Spleen (tissue), 7 donors: ENCODE results near the gene PRKCA.

ENCODE experiments used
- CTCF ChIP-seq, 11 experiments: fragments of 200-600 bp in 7 of 11; fragments of 450-650 bp in 4 of 11; sonication (generic) in 4 of 11; IDR thresholded peaks in 8 of 11; conservative IDR thresholded peaks in 3 of 11; 1 replicate in 7 of 11; 2 replicates in 4 of 11; pipeline versions ENCODE4 v1.4.0 to v1.8.0; 2016 to 2021; ENCODE audit warnings: antibody characterized with exemption in 11 of 11, inconsistent platforms in 4 of 11, mild to moderate bottlenecking in 1 of 11
- POLR2A ChIP-seq, 3 donors: fragments of 450-650 bp; IDR thresholded peaks; one replicate each; pipeline ENCODE4 v1.5.1; 2017; ENCODE audit warnings: antibody characterized with exemption in 3 of 3, mild to moderate bottlenecking in 1 of 3
- POLR2AphosphoS5 ChIP-seq, 3 donors: sonication (generic); formaldehyde crosslinking; IDR thresholded peaks; one replicate each; pipeline ENCODE4 v1.5.1; 2017; ENCODE audit warnings: antibody characterized with exemption in 3 of 3
- donor health status: DM: no; HTN: no; CAD: no; lungs with moderate emphysema.
- donor health status: DM: no; HTN: no; CAD: no.
- donor health status: DM: no; HTN: no; CAD: no.

- no peak for TF ChIP-seq CTCF (IDR thresholded peaks at IDR 0.05 in 8 of 11, conservative IDR thresholded peaks at IDR 0.05 in 3 of 11)
- TF ChIP-seq POLR2AphosphoS5 (IDR thresholded peaks at IDR 0.05), result no peak
- no peak for TF ChIP-seq POLR2A (IDR thresholded peaks at IDR 0.05)
Observed at GRCh38 chr17:66447159-66447558, 144.7 kb downstream of the PRKCA start.
